Measurements from ENCODE around the gene UQCRH. TPM values are rescaled to one million over a fixed set of nuclear protein-coding genes. Genes with fewer than 3 reads are reported as not detected.

UQCRH gene
- total and polyA plus RNA-seq, 2 of the 8 experiments (the other 6 are each of a cell fraction or from before 2014, with no cell fraction given) = 626 to 1,112 TPM

DNA sequence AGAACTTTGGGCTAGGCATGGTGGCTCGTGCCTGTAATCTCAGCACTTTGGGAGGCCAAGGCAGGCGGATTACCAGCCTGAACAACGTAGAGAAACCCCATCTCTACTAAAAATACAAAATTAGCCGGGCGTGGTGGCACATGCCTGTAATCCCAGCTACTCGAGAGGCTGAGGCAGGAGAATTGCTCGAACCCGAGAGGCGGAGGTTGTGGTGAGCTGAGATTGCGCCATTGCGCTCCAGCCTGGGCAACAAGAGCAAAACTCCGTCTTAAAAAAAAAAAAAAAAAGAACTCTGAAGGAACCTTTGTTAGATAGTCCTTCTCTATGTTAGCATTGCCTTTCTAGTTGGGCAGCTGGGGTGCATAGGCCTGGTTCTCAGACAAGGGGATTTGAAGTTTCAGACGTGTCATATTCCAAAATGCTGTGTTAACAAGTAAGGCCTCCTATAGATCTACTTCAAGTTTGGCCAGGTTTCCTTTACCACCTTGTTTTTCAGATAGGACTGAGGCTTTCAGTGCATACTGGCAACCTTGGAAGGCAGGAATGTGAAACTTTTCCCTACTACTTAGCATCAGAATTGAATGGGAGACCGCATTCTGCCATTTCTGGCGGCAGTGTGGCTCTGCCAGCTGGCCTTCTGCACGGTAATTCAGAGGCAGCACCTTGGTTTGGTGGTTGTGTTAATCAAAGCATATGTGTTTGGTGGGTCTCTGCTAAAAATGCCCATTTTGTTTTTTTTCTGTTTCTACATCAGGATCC is 6.1 kb downstream of the UQCRH start:
- no peak overlapping the region for H3K56ac ChIP-seq (replicated peaks; ENCODE audit: insufficient read length, low read depth, low read length)
- no peaks in the 10 kb centered on the region; the same call in 1 of the 2 replicates for H3K23me2 ChIP-seq (ENCODE audit: low read depth, low read length)
- no peak overlapping the region for H2AFZ ChIP-seq (ENCODE audit: low read length)
- peaks cover 13 to 16% of the 10 kb centered on the region in 2 experiments for H4K20me1 ChIP-seq (replicated peaks in 1 of 2; ENCODE audit: control insufficient read depth in 1 of 2, insufficient read depth in 2 of 2, low read length in 2 of 2)
- POLR2A ChIA-PET (ENCODE audit: partially characterized antibody) = interaction anchor here (0.7 to 6.1 kb wide), 12 partner anchors 8 to 55 kb away, joined by 3 to 70 read pairs (median 10); partner anchors contain the start of gene NSUN4
- no peak overlapping the region for H3K18ac ChIP-seq (ENCODE audit: extremely low read depth, low read length)
- no peak overlapping the region for H2BK120ac ChIP-seq (replicated peaks; ENCODE audit: low read depth, low read length)
- peaks cover 0 to 13% (median 9%) of the 10 kb centered on the region in 4 experiments; a peak in 6 of 7 replicates for H3K4me1 ChIP-seq (replicated peaks in 1 of 4; ENCODE audit: control insufficient read depth in 3 of 4, insufficient read depth in 4 of 4, low read length in 3 of 4)
- no peak overlapping the region for H3K23ac ChIP-seq (ENCODE audit: insufficient read length)
- H3K27ac ChIP-seq (ENCODE audit: low read depth, low read length) = no peak overlapping the region
- H3K4me2 ChIP-seq (ENCODE audit: insufficient read depth in 1 of 2, low read depth in 2 of 2, low read length in 2 of 2) = no peak overlapping the region; a peak in 1 of 4 replicates
- no peak overlapping the region for H4K8ac ChIP-seq (ENCODE audit: extremely low read depth, insufficient read depth, low read length)
- no peak overlapping the region for H3K4me3 ChIP-seq (ENCODE audit: extremely low read depth in 1 of 4, insufficient read depth in 2 of 4, low read depth in 3 of 4, low read length in 4 of 4)
- 86% methylated on average over 16 of the region's 16 CpGs; no CpG with 5 or more reads in 1 of the 2 experiments for WGBS, 2 experiments (ENCODE audit: extremely low coverage in 1 of 2, insufficient coverage in 1 of 2, insufficient read length in 1 of 2, insufficient replicate concordance in 2 of 2, low coverage in 1 of 2, low lambda C conversion rate in 2 of 2, missing lambda C conversion rate in 1 of 2)
- H3K79me2 ChIP-seq (ENCODE audit: control insufficient read depth in 1 of 2, insufficient read depth in 2 of 2, low read length in 2 of 2) = peaks cover 31 to 53% of the 10 kb centered on the region in 2 experiments
- no peaks in the 10 kb centered on the region for H3K79me1 ChIP-seq (ENCODE audit: low read depth, low read length)
- no peak overlapping the region for H2BK12ac ChIP-seq (ENCODE audit: low read depth, low read length)
- H2AK5ac ChIP-seq (ENCODE audit: low read depth, low read length) = no peak overlapping the region
- H3K14ac ChIP-seq (ENCODE audit: insufficient read length) = no peak overlapping the region
- CTCF ChIA-PET (ENCODE audit: partially characterized antibody) = interaction anchor here (0.6 to 2.4 kb wide), 8 partner anchors 19 to 1255 kb away, joined by 3 to 8 read pairs (median 4); partner anchors contain the start of gene NSUN4
- TF ChIP-seq TAF1 (IDR thresholded peaks at IDR 0.05; ENCODE audit: low read depth, low read length) (no peak), TEAD4 (IDR thresholded peaks at IDR 0.05; ENCODE audit: low read depth, low read length) (peak; percentile 77; the same call in 1 of the 2 replicates)
- no peak overlapping the region for H4K5ac ChIP-seq (ENCODE audit: insufficient read length, low read depth, low read length)
- no peaks in the 10 kb centered on the region for H3K9me3 ChIP-seq (ENCODE audit: insufficient read depth in 2 of 2, low read depth in 1 of 2, low read length in 1 of 2)
- H3K9ac ChIP-seq (replicated peaks in 1 of 4; ENCODE audit: extremely low read depth in 1 of 4, low read depth in 3 of 4, low read length in 3 of 4) = no peak overlapping the region
- peak; percentile 72 for FAIRE-seq
- H3K27me3 ChIP-seq (replicated peaks in 1 of 4; ENCODE audit: control insufficient read depth in 3 of 4, extremely low read depth in 1 of 4, insufficient read depth in 3 of 4, low read length in 3 of 4) = no peaks in the 10 kb centered on the region
- H2BK5ac ChIP-seq (ENCODE audit: low read depth, low read length) = no peak overlapping the region
- no peak overlapping the region for H3K4ac ChIP-seq (replicated peaks; ENCODE audit: insufficient read length, low read depth, low read length)
- no peak overlapping the region for H2BK20ac ChIP-seq (ENCODE audit: low read length)
- peaks cover 20 to 66% (median 41%) of the 10 kb centered on the region in 4 experiments for H3K36me3 ChIP-seq (ENCODE audit: control insufficient read depth in 2 of 4, insufficient read depth in 4 of 4, low read length in 3 of 4)
- no peak overlapping the region for H4K91ac ChIP-seq (replicated peaks; ENCODE audit: insufficient read length, low read length)
- no peak for DNase-seq (ENCODE audit: low read depth in 1 of 2, low spot score in 2 of 2)
- H2BK15ac ChIP-seq (ENCODE audit: low read length) = no peak overlapping the region
